ENCODE data around the gene IL36RN.

DNA sequence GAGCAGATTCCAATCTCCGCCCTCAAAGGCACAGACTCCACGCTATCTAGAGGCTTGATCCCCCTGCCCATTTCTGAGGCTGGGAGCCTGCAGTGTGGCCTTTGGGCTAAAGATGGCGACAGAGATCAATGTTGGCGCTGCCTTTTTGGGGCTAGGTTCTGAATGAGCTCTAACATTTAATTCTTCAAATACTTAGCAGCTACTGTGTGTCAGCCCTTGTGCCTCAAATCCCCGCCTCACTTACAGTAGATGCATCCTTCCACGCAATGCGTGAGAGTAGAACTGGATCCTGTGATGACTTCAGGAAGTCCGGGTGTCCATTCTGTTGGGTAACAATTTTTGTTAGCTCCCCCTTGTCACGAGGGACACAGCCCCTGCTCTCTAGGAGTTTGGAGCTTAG, 21.1 kb downstream of the IL36RN start:
- TF ChIP-seq, protein P1, sequence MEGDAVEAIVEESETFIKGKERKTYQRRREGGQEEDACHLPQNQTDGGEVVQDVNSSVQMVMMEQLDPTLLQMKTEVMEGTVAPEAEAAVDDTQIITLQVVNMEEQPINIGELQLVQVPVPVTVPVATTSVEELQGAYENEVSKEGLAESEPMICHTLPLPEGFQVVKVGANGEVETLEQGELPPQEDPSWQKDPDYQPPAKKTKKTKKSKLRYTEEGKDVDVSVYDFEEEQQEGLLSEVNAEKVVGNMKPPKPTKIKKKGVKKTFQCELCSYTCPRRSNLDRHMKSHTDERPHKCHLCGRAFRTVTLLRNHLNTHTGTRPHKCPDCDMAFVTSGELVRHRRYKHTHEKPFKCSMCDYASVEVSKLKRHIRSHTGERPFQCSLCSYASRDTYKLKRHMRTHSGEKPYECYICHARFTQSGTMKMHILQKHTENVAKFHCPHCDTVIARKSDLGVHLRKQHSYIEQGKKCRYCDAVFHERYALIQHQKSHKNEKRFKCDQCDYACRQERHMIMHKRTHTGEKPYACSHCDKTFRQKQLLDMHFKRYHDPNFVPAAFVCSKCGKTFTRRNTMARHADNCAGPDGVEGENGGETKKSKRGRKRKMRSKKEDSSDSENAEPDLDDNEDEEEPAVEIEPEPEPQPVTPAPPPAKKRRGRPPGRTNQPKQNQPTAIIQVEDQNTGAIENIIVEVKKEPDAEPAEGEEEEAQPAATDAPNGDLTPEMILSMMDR (IDR thresholded peaks at IDR 0.05; ENCODE audit: poor library complexity, severe bottlenecking) = peak; percentile 55
- TF ChIP-seq, protein P2, sequence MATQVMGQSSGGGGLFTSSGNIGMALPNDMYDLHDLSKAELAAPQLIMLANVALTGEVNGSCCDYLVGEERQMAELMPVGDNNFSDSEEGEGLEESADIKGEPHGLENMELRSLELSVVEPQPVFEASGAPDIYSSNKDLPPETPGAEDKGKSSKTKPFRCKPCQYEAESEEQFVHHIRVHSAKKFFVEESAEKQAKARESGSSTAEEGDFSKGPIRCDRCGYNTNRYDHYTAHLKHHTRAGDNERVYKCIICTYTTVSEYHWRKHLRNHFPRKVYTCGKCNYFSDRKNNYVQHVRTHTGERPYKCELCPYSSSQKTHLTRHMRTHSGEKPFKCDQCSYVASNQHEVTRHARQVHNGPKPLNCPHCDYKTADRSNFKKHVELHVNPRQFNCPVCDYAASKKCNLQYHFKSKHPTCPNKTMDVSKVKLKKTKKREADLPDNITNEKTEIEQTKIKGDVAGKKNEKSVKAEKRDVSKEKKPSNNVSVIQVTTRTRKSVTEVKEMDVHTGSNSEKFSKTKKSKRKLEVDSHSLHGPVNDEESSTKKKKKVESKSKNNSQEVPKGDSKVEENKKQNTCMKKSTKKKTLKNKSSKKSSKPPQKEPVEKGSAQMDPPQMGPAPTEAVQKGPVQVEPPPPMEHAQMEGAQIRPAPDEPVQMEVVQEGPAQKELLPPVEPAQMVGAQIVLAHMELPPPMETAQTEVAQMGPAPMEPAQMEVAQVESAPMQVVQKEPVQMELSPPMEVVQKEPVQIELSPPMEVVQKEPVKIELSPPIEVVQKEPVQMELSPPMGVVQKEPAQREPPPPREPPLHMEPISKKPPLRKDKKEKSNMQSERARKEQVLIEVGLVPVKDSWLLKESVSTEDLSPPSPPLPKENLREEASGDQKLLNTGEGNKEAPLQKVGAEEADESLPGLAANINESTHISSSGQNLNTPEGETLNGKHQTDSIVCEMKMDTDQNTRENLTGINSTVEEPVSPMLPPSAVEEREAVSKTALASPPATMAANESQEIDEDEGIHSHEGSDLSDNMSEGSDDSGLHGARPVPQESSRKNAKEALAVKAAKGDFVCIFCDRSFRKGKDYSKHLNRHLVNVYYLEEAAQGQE (IDR thresholded peaks at IDR 0.05; ENCODE audit: borderline replicate concordance) = no peak
